Caco-2 (cell line): ENCODE results near the gene MBD1. TPM values are rescaled to one million over a fixed set of nuclear protein-coding genes. Genes with fewer than 3 reads are reported as not detected.

Source experiments
- BruUV-seq: library from RNA; stranded (reverse); fragments of 400-500 nt; replicated peaks from 2 replicates; lab custom pipeline; 2021; lab: Mats Ljungman, UMichigan
- CTCF ChIA-PET: fragments of 300-600 bp; sonication (Branson Sonifier 250); formaldehyde crosslinking; loops from one replicate; lab custom pipeline; 2022; ENCODE audit warnings: antibody characterized with exemption; lab: Charles Lee
- POLR2A ChIA-PET: fragments of 300-600 bp; sonication (Branson Sonifier 250); formaldehyde crosslinking; loops from one replicate; lab custom pipeline; 2022; ENCODE audit warnings: antibody characterized with exemption; lab: Charles Lee
- DNase-seq, 2 experiments: peaks; one replicate each; pipeline versions ENCODE4 v3.0.0 to v3.0.0-alpha.2; 2020 to 2022
- H3K27me3 ChIP-seq: replicated peaks from 2 replicates; pipeline ENCODE4 v1.6.0; 2011; ENCODE audit warnings: low read length; ENCODE audit not compliant: control insufficient read depth, insufficient read depth
- H3K36me3 ChIP-seq: 2 replicates; pipeline ENCODE4 v1.5.1; 2011; ENCODE audit warnings: low read length; ENCODE audit not compliant: control insufficient read depth, insufficient read depth
- H3K4me1 ChIP-seq: fragments of 250-450 bp; sonication (Bioruptor Pico); 2 replicates; pipeline ENCODE4 v1.5.1; 2020; ENCODE audit warnings: mild to moderate bottlenecking
- H3K4me3 ChIP-seq: 2 replicates; pipeline ENCODE4 v1.5.1; 2011; ENCODE audit warnings: low read depth, mild to moderate bottlenecking, control low read depth, low read length
- H3K9me3 ChIP-seq: fragments of 250-450 bp; sonication (Bioruptor Pico); 2 replicates; pipeline ENCODE4 v1.5.1; 2020; ENCODE audit warnings: mild to moderate bottlenecking, moderate library complexity
- H3K27ac Mint-ChIP-seq: one replicate; pipeline ENCODE4 v1.8.0; 2022; ENCODE audit warnings: mixed read lengths; ENCODE audit not compliant: unreplicated experiment
- H3K27me3 Mint-ChIP-seq: one replicate; pipeline ENCODE4 v1.8.0; 2022; ENCODE audit warnings: mixed read lengths; ENCODE audit not compliant: insufficient read depth, unreplicated experiment
- H3K36me3 Mint-ChIP-seq: one replicate; pipeline ENCODE4 v1.8.0; 2022; ENCODE audit warnings: mild to moderate bottlenecking, mixed read lengths; ENCODE audit not compliant: insufficient read depth, unreplicated experiment
- H3K4me1 Mint-ChIP-seq: one replicate; pipeline ENCODE4 v1.8.0; 2022; ENCODE audit warnings: low read depth, mixed read lengths; ENCODE audit not compliant: unreplicated experiment
- H3K4me3 Mint-ChIP-seq: one replicate; pipeline ENCODE4 v1.8.0; 2022; ENCODE audit warnings: mild to moderate bottlenecking, moderate library complexity, mixed read lengths; ENCODE audit not compliant: unreplicated experiment
- H3K9me3 Mint-ChIP-seq: one replicate; pipeline ENCODE4 v1.8.0; 2022; ENCODE audit warnings: mixed read lengths; ENCODE audit not compliant: unreplicated experiment
- CTCF ChIP-seq, 2 experiments: fragments of 200-600 bp in 1 of 2; IDR thresholded peaks; 1 replicate in 1 of 2; 2 replicates in 1 of 2; pipeline versions ENCODE4 v1.5.1 to v1.8.0; 2011 to 2022; ENCODE audit warnings: antibody characterized with exemption in 1 of 2, control low read depth in 1 of 2, inconsistent platforms in 1 of 2, low read depth in 1 of 2, low read length in 1 of 2, mild to moderate bottlenecking in 1 of 2, moderate library complexity in 1 of 2; ENCODE audit not compliant: insufficient read depth in 1 of 2, severe bottlenecking in 1 of 2, unreplicated experiment in 1 of 2
- intact Hi-C: fragments of 100-400 bp; cut with micrococcal nuclease; formaldehyde crosslinking; loops from one replicate; pipeline ENCODE4 v1.10.0; 2022; ENCODE audit not compliant: unreplicated experiment
- total RNA-seq: library from RNA; stranded (reverse); gene quantifications from 2 replicates; pipeline ENCODE4 v1.2.3, GENCODE V29; 2022

MBD1 gene
- total RNA-seq, 1 experiment from 2014 or later: 34.7 TPM

- Mint-ChIP-seq H3K9me3 (no peaks in the 10 kb centered on the region), H3K4me3 (no peak overlapping the region), H3K27ac (no peak overlapping the region), H3K27me3 (no peaks in the 10 kb centered on the region), H3K4me1 (no peaks in the 10 kb centered on the region), H3K36me3 (no peaks in the 10 kb centered on the region)
- no peak for DNase-seq
- intact Hi-C loops: no loop called here
- H3K36me3 ChIP-seq: no peaks in the 10 kb centered on the region
- no peak for TF ChIP-seq CTCF (IDR thresholded peaks at IDR 0.05; ENCODE audit: insufficient read depth in 1 of 2, low read depth in 1 of 2, low read length in 1 of 2, severe bottlenecking in 1 of 2, unreplicated experiment in 1 of 2)
- no peak overlapping the region for H3K4me3 ChIP-seq
- no peaks in the 10 kb centered on the region for H3K9me3 ChIP-seq
- ChIA-PET POLR2A (no interaction called here), CTCF (no interaction called here)
- BruUV-seq: no TSS peak
- H3K27me3 ChIP-seq: no peaks in the 10 kb centered on the region
- H3K4me1 ChIP-seq: no peaks in the 10 kb centered on the region
These were observed 31.8 kb upstream of the MBD1 start for GRCh38 chr18:50313031-50313607.

GRCh38 chr18:50312296-50313030 lies 31.1 kb upstream of the MBD1 start:
- CTCF ChIA-PET: no interaction called here
- Histone ChIP-seq H3K4me3 (no peak overlapping the region), H3K9me3 (no peaks in the 10 kb centered on the region), H3K36me3 (no peaks in the 10 kb centered on the region), H3K4me1 (no peaks in the 10 kb centered on the region), H3K27me3 (no peaks in the 10 kb centered on the region)
- Mint-ChIP-seq H3K4me1 (no peaks in the 10 kb centered on the region), H3K36me3 (no peaks in the 10 kb centered on the region), H3K9me3 (no peaks in the 10 kb centered on the region), H3K4me3 (no peak overlapping the region), H3K27ac (no peak overlapping the region), H3K27me3 (no peaks in the 10 kb centered on the region)
- intact Hi-C loops: no loop called here
- no peak for TF ChIP-seq CTCF (IDR thresholded peaks at IDR 0.05; ENCODE audit: insufficient read depth in 1 of 2, low read depth in 1 of 2, low read length in 1 of 2, severe bottlenecking in 1 of 2, unreplicated experiment in 1 of 2)
- DNase-seq: no peak
- no TSS peak for BruUV-seq
- POLR2A ChIA-PET: no interaction called here

- CTCF ChIA-PET: no interaction called here
- Mint-ChIP-seq H3K4me3 (no peak overlapping the region), H3K9me3 (no peaks in the 10 kb centered on the region), H3K4me1 (no peaks in the 10 kb centered on the region), H3K27ac (no peak overlapping the region), H3K36me3 (no peaks in the 10 kb centered on the region), H3K27me3 (no peaks in the 10 kb centered on the region)
- DNase-seq: no peak
- POLR2A ChIA-PET: no interaction called here
- Histone ChIP-seq H3K4me1 (no peaks in the 10 kb centered on the region), H3K27me3 (no peaks in the 10 kb centered on the region), H3K9me3 (no peaks in the 10 kb centered on the region), H3K36me3 (no peaks in the 10 kb centered on the region), H3K4me3 (no peak overlapping the region)
- BruUV-seq: no TSS peak
- no peak for TF ChIP-seq CTCF (IDR thresholded peaks at IDR 0.05; ENCODE audit: insufficient read depth in 1 of 2, low read depth in 1 of 2, low read length in 1 of 2, severe bottlenecking in 1 of 2, unreplicated experiment in 1 of 2)
- intact Hi-C loops: no loop called here
These were observed 30.3 kb upstream of the MBD1 start for GRCh38 chr18:50311650-50312049.
